Measurements from ENCODE around the gene RBM22.
"Not testable (repeated sequence)": the region's sequence is repeated elsewhere in the genome, so short reads cannot be mapped to it uniquely, and the experiment has no call there.

The RBM22 gene

GRCh38 chr5:150700594-150701377 lies at the start of gene RBM22:
Gene RBM22, minus strand, starts transcription at chr5:150701062. Its CDS starts 77 bp downstream, at chr5:150700985.
- DNase-seq: peak; percentile 95

GRCh38 chr5:150750469-150750868 lies 49.6 kb upstream of the RBM22 start:
- DNase-seq: no peak

GRCh38 chr5:150743142-150743488 lies 42.3 kb upstream of the RBM22 start:
- not testable (repeated sequence) for DNase-seq

- not testable (repeated sequence) for DNase-seq
These were observed 41.7 kb upstream of the RBM22 start for GRCh38 chr5:150742455-150743141.

- no peak for DNase-seq
These were observed 40.1 kb upstream of the RBM22 start for GRCh38 chr5:150740992-150741391.

GRCh38 chr5:150738862-150739261 lies 38.0 kb upstream of the RBM22 start:
- DNase-seq: no peak

- DNase-seq: no peak
These were observed 33.9 kb upstream of the RBM22 start for GRCh38 chr5:150734579-150735384.

- no peak for DNase-seq
These were observed 30.9 kb upstream of the RBM22 start for GRCh38 chr5:150731669-150732242.

GRCh38 chr5:150729859-150730258 lies 29.0 kb upstream of the RBM22 start:
- no peak for DNase-seq

- DNase-seq: no peak
These were observed 23.0 kb upstream of the RBM22 start for GRCh38 chr5:150723845-150724244.

GRCh38 chr5:150710165-150710564 lies 9.3 kb upstream of the RBM22 start:
- no peak for DNase-seq

GRCh38 chr5:150706776-150707390 lies 6.0 kb upstream of the RBM22 start:
- DNase-seq: no peak

- DNase-seq: no peak
These were observed 2.9 kb upstream of the RBM22 start for GRCh38 chr5:150703762-150704161.

- DNase-seq: no peak
These were observed 642 bp downstream of the RBM22 start for GRCh38 chr5:150700246-150700593.

- no peak for DNase-seq
These were observed 6.2 kb downstream of the RBM22 start for GRCh38 chr5:150694612-150695011.

- DNase-seq: no peak
These were observed 8.6 kb downstream of the RBM22 start for GRCh38 chr5:150692276-150692675.

- DNase-seq: no peak
These were observed 10.1 kb downstream of the RBM22 start for GRCh38 chr5:150690760-150691159.

- no peak for DNase-seq
These were observed 11.7 kb downstream of the RBM22 start for GRCh38 chr5:150689120-150689519.

GRCh38 chr5:150676578-150676977 lies 24.3 kb downstream of the RBM22 start:
- no peak for DNase-seq

- DNase-seq: no peak
These were observed 25.8 kb downstream of the RBM22 start for GRCh38 chr5:150675069-150675468.

GRCh38 chr5:150674341-150674821 lies 26.5 kb downstream of the RBM22 start:
- peak; percentile 92 for DNase-seq

- DNase-seq: peak; percentile 49
These were observed 28.0 kb downstream of the RBM22 start for GRCh38 chr5:150672884-150673275.
